Calu3 (cell line): ENCODE results near the gene SIGLEC9. TPM values are rescaled to one million over a fixed set of nuclear protein-coding genes. Genes with fewer than 3 reads are reported as not detected.

Experiments
- BruUV-seq: library from RNA; stranded (reverse); fragments of 400-500 nt; replicated peaks from 2 replicates; lab custom pipeline; 2021; lab: Mats Ljungman, UMichigan
- CTCF ChIA-PET: fragments of 300-600 bp; sonication (Branson Sonifier 250); formaldehyde crosslinking; loops from one replicate; lab custom pipeline; 2022; ENCODE audit warnings: antibody characterized with exemption; lab: Charles Lee
- DNase-seq: peaks from one replicate; pipeline ENCODE4 v3.0.0; 2022
- H3K27ac Mint-ChIP-seq: one replicate; pipeline ENCODE4 v1.8.0; 2022; ENCODE audit warnings: mixed read lengths; ENCODE audit not compliant: unreplicated experiment
- H3K27me3 Mint-ChIP-seq: one replicate; pipeline ENCODE4 v1.8.0; 2022; ENCODE audit warnings: mixed read lengths; ENCODE audit not compliant: unreplicated experiment
- H3K36me3 Mint-ChIP-seq: one replicate; pipeline ENCODE4 v1.8.0; 2022; ENCODE audit warnings: mild to moderate bottlenecking, moderate library complexity, mixed read lengths; ENCODE audit not compliant: insufficient read depth, unreplicated experiment
- H3K4me1 Mint-ChIP-seq: one replicate; pipeline ENCODE4 v1.8.0; 2022; ENCODE audit warnings: mild to moderate bottlenecking, low read depth, mixed read lengths; ENCODE audit not compliant: unreplicated experiment
- H3K4me3 Mint-ChIP-seq: one replicate; pipeline ENCODE4 v1.8.0; 2022; ENCODE audit warnings: mild to moderate bottlenecking, low read depth, moderate library complexity, mixed read lengths; ENCODE audit not compliant: unreplicated experiment
- H3K9me3 Mint-ChIP-seq: one replicate; pipeline ENCODE4 v1.8.0; 2022; ENCODE audit warnings: low read depth, mixed read lengths; ENCODE audit not compliant: unreplicated experiment
- intact Hi-C: fragments of 100-400 bp; cut with micrococcal nuclease; formaldehyde crosslinking; loops from one replicate; pipeline ENCODE4 v1.10.0; 2022; ENCODE audit not compliant: unreplicated experiment
- total RNA-seq: library from RNA; stranded (reverse); gene quantifications from 2 replicates; pipeline ENCODE4 v1.2.3, GENCODE V29; 2022
- TF ChIP-seq, protein P1 (sequence below): fragments of 200-600 bp; IDR thresholded peaks from one replicate; pipeline ENCODE4 v1.8.0; 2022; ENCODE audit warnings: antibody characterized with exemption; ENCODE audit not compliant: unreplicated experiment

Gene SIGLEC9
- total RNA-seq, 1 experiment from 2014 or later = not detected

DNA sequence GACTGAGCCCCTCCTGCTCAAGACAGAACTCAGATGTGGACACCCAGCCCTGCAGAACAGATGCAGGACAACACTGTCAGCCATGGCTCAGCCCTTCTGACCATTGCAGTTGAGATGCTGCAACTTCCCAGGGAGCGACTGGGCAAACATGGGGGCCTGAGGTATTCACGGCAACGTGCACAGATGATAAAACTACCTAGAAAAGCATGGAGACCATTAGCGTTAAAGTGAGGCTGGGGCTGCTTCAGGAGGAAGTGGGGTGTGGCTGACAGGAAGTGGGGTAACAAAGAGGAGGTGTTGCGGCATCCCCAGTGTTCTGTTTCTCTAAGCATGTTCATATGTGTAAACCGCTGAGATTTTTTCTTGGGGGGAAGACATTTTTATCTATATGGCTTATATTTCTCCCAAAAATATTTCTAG lies 1.3 kb upstream of the SIGLEC9 start:
- Mint-ChIP-seq H3K36me3 (no peaks in the 10 kb centered on the region), H3K27ac (no peak overlapping the region), H3K9me3 (no peaks in the 10 kb centered on the region), H3K4me3 (no peak overlapping the region), H3K27me3 (no peaks in the 10 kb centered on the region), H3K4me1 (peaks cover 1% of the 10 kb centered on the region)
- DNase-seq = no peak
- BruUV-seq = no TSS peak
- intact Hi-C loops = no loop called here
- TF ChIP-seq, protein P1, sequence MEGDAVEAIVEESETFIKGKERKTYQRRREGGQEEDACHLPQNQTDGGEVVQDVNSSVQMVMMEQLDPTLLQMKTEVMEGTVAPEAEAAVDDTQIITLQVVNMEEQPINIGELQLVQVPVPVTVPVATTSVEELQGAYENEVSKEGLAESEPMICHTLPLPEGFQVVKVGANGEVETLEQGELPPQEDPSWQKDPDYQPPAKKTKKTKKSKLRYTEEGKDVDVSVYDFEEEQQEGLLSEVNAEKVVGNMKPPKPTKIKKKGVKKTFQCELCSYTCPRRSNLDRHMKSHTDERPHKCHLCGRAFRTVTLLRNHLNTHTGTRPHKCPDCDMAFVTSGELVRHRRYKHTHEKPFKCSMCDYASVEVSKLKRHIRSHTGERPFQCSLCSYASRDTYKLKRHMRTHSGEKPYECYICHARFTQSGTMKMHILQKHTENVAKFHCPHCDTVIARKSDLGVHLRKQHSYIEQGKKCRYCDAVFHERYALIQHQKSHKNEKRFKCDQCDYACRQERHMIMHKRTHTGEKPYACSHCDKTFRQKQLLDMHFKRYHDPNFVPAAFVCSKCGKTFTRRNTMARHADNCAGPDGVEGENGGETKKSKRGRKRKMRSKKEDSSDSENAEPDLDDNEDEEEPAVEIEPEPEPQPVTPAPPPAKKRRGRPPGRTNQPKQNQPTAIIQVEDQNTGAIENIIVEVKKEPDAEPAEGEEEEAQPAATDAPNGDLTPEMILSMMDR = no peak
- CTCF ChIA-PET = no interaction called here

DNA sequence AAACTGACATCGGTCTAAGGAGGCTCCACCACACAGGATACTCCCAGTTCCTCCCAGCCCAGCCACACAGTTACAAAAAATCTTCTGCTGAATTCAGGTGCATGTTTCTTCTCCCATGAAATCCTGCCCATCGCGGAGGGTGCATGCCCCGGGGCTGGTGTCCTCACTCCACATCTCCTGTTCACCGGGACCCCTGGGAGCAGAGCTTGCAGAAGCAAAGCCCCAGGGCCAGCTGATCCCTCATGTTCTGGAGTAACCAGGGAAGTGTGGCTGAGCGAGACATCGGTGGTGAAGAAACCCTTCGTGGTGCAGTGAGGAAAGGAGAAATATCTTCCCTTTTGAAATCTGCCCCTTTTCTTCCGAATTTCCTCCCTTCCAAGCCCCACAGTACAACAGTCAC lies 904 bp upstream of the SIGLEC9 start:
- Mint-ChIP-seq H3K36me3 (no peaks in the 10 kb centered on the region), H3K27me3 (no peaks in the 10 kb centered on the region), H3K27ac (no peak overlapping the region), H3K4me3 (no peak overlapping the region), H3K4me1 (peaks cover 5% of the 10 kb centered on the region), H3K9me3 (no peaks in the 10 kb centered on the region)
- intact Hi-C loops = no loop called here
- DNase-seq = no peak
- TF ChIP-seq, protein P1 = no peak
- BruUV-seq = no TSS peak
- CTCF ChIA-PET = no interaction called here

GRCh38 chr19:51124216-51124615 lies 490 bp upstream of the SIGLEC9 start:
- TF ChIP-seq, protein P1 = no peak
- Mint-ChIP-seq H3K9me3 (no peaks in the 10 kb centered on the region), H3K27ac (no peak overlapping the region), H3K36me3 (no peaks in the 10 kb centered on the region), H3K27me3 (no peaks in the 10 kb centered on the region), H3K4me3 (no peak overlapping the region), H3K4me1 (peaks cover 8% of the 10 kb centered on the region)
- intact Hi-C loops = no loop called here
- BruUV-seq = no TSS peak
- no peak for DNase-seq
- CTCF ChIA-PET = no interaction called here

GRCh38 chr19:51125421-51126075 lies 842 bp downstream of the SIGLEC9 start:
- no peak for DNase-seq
- Mint-ChIP-seq H3K27me3 (no peaks in the 10 kb centered on the region), H3K9me3 (no peaks in the 10 kb centered on the region), H3K36me3 (no peaks in the 10 kb centered on the region), H3K4me3 (no peak overlapping the region), H3K27ac (no peak overlapping the region), H3K4me1 (peaks cover 8% of the 10 kb centered on the region)
- BruUV-seq = no TSS peak
- CTCF ChIA-PET = no interaction called here
- TF ChIP-seq, protein P1 = no peak
- intact Hi-C loops = no loop called here
